NT2/D1 (cell line): ENCODE data around the gene SUN1.

ENCODE experiments used
- SUZ12 ChIP-seq: IDR thresholded peaks from 2 replicates; pipeline ENCODE4 v1.6.1; 2011; ENCODE audit not compliant: insufficient read length, insufficient read depth; ENCODE audit errors: extremely low read depth
- YY1 ChIP-seq: IDR thresholded peaks from 2 replicates; pipeline ENCODE4 v1.6.1; 2011; ENCODE audit not compliant: insufficient read length, insufficient read depth
- ZNF274 ChIP-seq: IDR thresholded peaks from 2 replicates; pipeline ENCODE4 v1.6.1; 2011; ENCODE audit warnings: mild to moderate bottlenecking, low read depth, low read length

DNA sequence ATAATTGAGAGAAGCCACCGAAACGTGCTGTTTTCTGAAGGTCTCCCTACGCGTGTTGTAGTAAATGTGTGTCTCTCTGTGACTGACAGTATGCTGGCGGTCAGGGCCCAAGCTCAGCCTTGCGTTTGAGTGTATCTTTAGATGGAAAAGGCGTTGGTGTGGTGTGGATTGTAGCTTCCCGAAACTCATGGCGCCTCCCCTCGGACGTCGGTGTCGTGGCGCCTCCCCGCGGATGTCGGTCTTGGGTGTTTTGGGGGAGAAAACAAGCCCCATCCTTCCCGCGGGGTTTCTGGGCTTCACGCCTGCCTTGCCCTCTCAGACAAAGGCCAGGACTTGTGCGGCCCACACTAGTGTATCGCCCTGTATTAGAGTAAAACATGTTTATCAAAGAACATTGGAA, 12.8 kb downstream of the SUN1 start:
- no peak for TF ChIP-seq YY1
- no peak for TF ChIP-seq ZNF274
- TF ChIP-seq SUZ12, result no peak
